Measurements from ENCODE around the gene GDF9.

DNA sequence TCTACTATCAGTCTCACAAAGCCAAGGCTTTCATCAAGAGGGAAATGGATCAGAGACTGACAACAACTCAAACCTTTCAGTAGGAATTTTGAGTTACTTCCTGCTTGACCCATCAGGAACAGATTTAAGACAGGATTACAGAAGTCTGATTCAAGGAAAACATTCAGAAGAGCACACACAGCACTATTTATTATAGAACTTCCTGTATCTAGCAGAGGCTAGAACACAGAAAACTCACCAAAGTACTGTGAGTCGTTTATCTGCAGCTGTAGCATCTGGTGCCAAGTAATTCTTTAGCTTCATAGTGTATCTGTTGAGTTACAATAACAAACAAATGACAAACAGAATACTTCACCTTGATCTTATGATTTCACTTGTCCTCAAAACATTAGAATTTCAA is 21.0 kb upstream of the GDF9 start:
- TF ChIP-seq, protein P1, sequence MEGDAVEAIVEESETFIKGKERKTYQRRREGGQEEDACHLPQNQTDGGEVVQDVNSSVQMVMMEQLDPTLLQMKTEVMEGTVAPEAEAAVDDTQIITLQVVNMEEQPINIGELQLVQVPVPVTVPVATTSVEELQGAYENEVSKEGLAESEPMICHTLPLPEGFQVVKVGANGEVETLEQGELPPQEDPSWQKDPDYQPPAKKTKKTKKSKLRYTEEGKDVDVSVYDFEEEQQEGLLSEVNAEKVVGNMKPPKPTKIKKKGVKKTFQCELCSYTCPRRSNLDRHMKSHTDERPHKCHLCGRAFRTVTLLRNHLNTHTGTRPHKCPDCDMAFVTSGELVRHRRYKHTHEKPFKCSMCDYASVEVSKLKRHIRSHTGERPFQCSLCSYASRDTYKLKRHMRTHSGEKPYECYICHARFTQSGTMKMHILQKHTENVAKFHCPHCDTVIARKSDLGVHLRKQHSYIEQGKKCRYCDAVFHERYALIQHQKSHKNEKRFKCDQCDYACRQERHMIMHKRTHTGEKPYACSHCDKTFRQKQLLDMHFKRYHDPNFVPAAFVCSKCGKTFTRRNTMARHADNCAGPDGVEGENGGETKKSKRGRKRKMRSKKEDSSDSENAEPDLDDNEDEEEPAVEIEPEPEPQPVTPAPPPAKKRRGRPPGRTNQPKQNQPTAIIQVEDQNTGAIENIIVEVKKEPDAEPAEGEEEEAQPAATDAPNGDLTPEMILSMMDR (IDR thresholded peaks at IDR 0.05; ENCODE audit: low read depth, low read length), result no peak
- TF ChIP-seq POLR2A (IDR thresholded peaks at IDR 0.05; ENCODE audit: extremely low read depth, insufficient read length), result no peak
